GM19372 (cell line): ENCODE results near the gene SERINC2.
"Not testable (repeated sequence)": the region's sequence is repeated elsewhere in the genome, so short reads cannot be mapped to it uniquely, and the experiment has no call there.

Source experiments
- ATAC-seq: cut with Tn5 transposase; IDR thresholded peaks from one replicate; pipeline ENCODE4 v1.9.1; 2021; ENCODE audit warnings: mild to moderate bottlenecking, low read depth, moderate library complexity; ENCODE audit not compliant: unreplicated experiment

The SERINC2 gene

DNA sequence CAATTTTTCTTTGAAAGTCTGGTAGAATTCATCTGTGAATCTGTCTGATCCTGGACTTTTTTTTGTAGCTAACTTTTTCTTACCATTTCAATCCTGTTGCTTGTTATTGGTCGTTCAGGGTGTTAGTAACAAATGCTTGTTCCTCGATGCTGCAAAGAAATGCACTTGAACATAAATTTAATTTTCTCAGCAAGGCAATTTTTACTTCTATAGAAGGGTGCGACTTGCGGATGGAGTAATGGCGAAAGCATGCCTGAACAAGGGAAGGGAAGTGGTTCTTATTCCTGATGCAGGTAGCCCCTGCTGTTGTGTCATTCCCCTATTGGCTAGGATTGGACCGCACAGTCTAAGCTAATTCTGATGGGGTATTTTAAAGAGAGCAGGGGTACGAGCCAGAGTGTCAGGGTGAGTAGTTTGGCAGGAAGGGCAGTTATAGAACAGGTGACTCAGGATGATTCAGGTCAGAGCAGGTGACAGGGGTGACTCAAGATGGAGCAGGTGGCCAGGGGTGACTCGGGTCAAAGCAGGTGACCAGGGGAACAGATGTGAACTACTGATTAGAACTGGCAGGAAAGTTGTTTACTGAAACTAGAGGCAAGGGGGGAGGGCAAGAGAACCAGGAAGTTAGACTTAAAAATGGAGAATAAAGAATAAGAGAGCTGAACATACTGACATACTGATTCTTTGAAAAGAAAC lies 40.5 kb downstream of the SERINC2 start:
- ATAC-seq = no peak

DNA sequence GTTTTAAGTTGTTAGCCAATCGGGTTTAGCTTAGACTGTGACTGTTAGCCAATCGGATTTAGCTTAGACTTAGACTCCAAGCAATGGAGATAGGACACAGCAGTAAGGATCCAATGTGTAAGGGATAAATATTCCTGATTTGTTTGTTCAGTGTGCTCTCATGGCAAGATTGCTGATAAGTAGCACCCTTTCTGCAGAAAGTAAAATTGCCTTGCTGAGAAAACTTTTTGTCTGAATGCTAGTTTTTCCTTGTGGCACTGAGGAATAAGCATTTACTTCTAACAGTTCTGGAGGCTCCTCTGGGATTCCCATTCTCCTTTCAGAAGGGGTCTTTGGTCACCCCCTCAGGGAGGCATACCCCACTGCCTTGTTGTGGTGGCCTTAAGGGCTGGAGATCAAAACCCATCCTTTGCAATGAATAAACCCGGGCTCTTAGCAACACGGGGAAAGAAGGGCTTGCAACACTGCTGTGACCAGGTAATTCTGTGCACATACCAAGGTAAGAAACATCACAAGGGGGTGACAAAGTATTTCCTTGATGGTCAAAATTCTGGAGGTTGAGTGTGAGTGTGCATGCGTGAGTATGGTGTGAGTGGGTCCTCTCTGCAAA lies 45.4 kb downstream of the SERINC2 start:
- no peak for ATAC-seq

DNA sequence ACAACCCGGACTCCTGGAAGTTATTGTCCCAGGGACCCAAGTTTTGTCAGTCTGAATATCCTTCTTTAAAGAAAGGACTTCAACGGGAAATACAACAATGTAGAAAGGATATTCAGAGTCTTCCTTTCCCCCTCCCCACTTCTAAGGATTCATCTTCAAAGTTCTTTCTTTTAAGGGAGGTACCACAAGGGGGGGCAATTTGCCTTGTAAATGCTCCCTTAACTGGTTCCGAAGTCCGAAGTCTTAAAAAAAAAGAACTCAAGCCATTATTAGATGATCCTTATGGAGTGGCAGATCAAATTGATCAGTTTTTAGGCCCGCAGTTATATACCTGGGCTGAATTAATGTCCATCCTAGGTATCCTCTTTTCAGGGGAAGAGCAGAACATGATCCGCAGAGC lies 47.0 kb downstream of the SERINC2 start:
- no peak for ATAC-seq

DNA sequence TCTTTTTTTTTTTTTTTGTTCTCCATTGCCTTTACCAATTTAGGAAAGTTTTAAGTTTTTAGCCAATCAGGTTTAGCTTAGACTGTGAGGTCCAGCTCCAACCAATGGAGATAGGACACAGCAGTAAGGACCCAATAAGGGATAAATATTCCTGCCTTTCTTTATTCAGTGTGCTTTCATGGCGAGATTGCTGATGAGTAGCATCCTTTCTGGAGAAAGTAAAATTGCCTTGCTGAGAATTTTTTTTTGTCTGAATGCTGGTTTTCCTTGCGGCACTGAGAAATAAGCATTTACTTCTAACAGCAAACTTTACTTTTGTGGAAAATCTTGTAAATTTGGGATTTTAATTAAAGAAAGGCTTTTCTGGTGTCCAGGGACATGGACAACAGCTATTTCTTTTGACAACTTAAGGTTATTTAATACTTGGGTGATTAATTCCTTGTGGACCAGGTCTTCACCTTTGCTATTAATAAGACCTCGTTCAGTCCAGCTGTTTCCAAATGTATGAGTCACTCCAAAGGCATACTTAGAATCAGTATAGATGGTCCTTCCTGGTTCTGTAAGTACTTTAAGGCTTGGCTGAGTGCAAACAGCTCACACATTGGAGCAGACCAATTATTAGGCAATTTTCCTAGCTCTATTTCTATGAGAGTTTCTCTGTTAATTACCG lies 54.1 kb downstream of the SERINC2 start:
- ATAC-seq = no peak

DNA sequence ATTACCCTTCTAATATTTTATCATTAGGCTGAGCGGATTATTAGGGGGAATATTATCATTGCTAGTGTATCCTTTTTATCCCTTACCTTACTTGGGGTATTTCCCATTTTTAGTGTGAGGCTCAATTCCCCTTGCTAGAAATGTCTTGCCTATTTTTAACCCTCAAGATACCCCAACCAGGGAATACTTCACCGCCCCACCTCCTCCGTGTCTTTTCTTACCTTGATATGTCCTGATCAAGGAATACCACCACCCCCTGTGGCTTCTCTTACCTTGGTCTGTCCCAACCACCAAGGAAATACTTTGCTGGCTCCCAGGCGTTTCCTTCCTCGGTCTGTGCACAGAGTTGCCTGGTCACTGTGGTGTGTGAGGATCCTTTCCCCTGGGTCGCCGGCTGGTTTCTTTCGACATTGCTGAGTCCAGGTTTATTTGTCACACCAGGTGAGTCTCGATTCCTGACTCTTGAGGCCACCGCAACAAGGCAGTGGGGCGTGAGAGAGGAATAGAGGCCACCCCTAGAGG lies 57.8 kb downstream of the SERINC2 start:
- no peak for ATAC-seq

DNA sequence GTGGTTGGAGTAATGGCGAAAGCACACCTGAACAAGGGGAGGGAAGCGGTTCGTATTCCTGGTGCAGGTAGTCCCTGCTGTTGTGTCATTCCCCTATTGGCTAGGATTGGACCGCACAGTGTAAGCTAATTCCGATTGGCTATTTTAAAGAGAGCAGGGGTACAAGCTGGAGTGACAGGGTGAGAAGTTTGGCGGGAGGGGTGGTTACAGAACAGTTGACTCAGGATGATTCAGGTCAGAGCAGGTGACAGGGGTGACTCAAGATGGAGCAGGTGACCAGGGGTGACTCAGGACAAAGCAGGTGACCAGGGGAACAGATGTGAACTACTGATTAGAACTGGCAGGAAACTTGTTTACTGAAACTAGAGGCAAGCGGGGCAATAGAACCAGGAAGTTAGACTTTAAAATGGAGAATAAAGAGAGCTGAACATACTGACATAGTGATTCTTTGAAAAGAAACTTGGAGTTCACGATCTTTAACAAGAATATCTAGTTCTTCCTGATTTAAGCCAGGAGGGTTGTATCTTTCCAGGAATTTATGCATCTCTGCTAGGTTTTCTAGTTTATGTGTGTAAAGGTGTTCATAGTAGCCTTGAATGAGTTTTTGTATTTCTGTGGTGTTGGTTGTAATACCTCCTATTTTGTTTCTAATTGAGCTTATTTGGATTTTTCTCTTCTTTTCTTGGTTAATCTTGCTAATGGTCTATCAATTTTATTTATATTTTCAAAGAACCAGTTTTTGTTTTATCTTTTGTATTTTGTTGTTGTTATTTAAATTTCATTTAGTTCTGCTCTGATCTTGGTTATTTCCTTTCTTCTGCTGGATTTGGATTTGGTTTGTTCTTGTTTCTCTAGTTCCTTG lies 58.7 kb downstream of the SERINC2 start:
- not testable (repeated sequence) for ATAC-seq

DNA sequence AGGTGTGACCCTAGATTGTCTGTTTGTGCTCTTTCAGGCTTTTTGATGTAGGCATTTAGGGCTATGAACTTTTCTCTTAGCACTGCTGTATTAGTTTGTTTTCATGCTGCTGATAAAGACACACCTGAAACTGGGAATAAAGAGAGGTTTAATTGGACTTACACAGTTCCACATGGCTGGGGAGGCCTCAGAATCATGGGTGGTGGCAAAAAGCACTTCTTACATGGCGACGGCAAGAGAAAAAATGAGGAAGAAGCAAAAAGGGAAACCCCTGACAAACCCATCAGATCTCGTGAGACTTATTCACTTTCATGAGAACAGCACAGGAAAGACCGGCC lies 59.3 kb downstream of the SERINC2 start:
- not testable (repeated sequence) for ATAC-seq

DNA sequence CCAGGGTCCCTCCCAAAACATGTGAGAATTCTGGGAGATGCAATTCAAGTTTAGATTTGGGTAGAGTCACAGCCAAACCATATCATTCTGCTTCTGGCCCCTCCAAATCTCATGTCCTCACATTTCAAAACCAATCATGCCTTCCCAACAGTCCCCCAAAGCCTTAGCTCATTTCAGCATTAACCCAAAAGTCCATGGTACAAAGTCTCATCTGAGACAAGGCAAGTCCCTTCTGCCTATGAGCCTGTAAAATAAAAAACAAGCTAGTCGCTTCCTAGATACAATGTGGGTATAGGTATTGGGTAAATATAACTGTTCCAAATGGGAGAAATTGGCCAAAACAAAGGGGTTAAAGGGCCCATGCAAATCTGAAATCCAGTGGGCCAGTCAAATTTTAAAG lies 59.7 kb downstream of the SERINC2 start:
- not testable (repeated sequence) for ATAC-seq

DNA sequence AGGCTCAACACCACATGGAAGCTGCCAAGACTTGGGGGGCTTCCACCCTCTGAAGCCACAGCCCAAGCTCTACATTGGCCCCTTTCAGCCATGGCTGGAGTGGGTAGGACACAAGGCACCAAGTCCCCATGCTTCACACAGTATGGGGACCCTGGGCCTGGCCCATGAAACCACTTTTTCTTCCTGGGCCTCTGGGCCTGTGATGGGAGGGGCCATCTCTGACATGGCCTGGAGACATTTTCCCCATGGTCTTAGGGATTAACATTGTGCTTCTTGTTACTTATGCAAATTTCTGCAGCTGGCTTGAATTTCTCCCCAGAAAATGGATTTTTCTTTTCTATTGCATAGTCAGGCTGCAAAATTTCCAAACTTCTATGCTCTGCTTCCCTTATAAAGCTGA lies 60.5 kb downstream of the SERINC2 start:
- ATAC-seq = not testable (repeated sequence)

DNA sequence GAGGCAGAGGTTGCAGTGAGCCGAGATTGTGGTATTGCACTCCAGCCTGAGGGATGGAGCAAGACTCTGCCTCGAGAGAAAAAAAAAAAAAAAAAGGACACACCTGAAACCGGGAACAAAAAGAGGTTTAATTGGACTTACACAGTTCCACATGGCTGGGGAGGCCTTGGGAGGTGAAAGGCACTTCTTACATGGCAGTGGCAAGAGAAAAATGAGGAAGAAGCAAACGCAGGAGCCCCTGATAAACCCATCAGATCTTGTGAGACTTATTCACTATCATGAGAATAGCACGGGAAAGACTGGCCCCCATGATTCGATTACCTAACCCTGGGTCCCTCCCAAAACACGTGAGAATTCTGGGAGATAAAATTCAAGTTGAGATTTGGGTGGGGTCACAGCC lies 61.6 kb downstream of the SERINC2 start:
- ATAC-seq = not testable (repeated sequence)

DNA sequence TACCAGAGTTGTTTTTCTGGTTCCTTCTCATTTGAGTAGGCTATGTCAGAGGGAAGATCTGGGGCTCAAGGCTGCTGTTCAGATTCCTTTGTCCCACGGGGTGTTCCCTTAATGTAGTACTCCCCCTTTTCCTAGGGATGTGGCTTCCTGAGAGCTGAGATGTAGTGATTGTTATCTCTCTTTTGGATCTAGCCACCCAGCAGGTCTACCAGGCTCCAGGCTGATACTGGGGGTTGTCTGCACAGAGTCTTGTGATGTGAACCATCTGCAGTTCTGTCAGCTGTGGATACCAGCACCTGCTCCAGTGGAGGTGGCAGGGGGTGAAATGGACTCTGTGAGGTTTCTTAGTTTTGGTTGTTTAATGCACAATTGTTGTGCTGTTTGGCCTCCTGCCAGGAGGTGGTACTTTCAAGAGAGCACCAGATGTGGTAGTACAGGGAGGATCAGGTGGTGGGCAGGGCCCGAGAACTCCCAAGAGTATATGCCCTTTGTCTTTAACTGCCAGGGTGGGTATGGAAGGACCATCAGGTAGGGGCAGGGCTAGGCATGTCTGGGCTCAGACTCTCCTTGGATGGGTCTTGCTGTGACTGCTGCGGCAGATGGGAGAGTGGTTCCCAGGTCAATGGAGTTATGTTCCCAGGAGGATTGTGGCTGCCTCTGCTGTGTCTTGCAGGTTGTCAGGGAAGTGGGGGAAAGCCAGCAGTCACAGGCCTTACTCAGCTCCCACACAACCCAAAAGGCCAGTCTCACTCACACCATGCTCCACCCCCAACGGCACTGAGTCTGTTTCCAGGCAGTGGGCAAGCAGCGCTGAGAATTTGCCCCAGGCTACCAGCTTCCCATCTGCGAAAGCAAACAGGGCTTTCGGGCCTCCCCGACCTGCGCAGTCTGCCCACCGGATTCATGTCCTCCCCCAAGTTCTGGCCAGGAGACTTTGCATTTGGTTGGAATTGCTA lies 64.2 kb downstream of the SERINC2 start:
- no peak for ATAC-seq

- no peak for ATAC-seq
Measured at GRCh38 chr1:31478167-31478566, 65.2 kb downstream of the SERINC2 start.

DNA sequence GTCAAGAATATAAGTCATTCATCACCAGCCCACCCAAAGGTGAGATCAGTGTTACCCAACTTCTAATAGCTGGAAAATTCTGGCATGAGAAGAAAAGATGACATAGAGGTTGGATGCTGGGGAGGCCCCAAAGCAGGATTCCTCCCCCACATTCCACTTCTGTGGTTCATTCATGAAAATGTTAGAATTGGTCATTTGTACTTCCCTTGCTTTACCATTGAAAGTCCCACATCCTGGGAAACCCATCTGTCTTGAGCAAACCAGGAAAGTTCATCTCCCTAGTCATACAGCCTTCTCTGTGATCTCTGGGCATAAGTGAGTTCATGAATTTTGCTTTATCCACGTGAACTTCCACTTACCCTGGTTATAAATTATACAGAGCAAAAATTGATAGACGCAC lies 66.8 kb downstream of the SERINC2 start:
- ATAC-seq = no peak

DNA sequence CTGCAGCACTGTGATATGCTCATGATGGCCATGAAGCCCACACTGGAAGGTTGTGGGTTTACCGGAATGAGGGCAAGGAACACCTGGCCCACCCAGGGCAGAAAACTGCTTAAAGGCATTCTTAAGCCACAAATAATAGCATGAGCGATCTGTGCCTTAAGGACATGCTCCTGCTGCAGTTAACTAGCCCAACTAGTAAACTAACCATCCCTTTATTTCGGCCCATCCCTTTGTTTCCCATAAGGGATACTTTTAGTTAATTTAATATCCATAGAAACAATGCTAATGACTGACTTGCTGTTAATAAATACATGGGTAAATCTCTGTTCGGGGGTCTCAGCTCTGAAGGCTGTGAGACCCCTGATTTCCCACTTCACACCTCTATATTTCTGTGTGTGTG lies 67.4 kb downstream of the SERINC2 start:
- not testable (repeated sequence) for ATAC-seq

DNA sequence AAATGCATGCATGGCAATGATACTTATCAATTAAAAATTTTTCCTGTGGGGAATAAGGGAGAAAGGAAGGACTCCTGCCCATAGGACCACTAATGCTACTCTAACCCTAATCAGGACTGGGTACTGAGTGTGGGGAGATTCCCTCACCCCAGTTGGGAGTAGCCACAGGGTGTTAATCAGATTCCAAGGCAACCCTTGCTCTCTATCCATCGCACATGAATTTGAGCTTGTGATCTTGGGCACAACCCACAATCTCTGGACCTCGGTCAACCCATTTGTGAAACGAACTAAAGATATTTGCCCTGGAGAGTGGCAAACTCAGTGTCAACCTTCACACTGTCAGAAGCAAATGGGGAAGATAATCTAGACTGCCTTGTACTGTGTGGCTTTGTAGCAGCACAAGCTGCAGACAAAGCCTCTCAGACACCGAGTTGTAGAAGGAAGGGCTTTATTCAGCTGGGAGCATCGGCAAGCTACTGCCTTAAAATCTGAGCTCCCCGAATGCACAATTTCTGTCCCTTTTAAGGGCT lies 69.5 kb downstream of the SERINC2 start:
- peak; percentile 32 for ATAC-seq

- ATAC-seq = peak; percentile 67
Measured at GRCh38 chr1:31483012-31483946, 70.3 kb downstream of the SERINC2 start.
